Panc1 (cell line): ENCODE measurements around the gene TNFRSF25. TPM values are rescaled to one million over a fixed set of nuclear protein-coding genes. Genes with fewer than 3 reads are reported as not detected.

Experiments
- ATAC-seq: fragments of 200-7000 bp; cut with Tn5 transposase; 2 replicates; pipeline ENCODE4 v1.9.1; 2020; ENCODE audit warnings: mild to moderate bottlenecking, moderate library complexity
- BruUV-seq: library from RNA; stranded (reverse); fragments of 400-500 nt; replicated peaks from 2 replicates; lab custom pipeline; 2021; lab: Mats Ljungman, UMichigan
- CTCF ChIA-PET: fragments of 300-600 bp; sonication (Branson Sonifier 250); formaldehyde crosslinking; loops from one replicate; lab custom pipeline; 2022; ENCODE audit warnings: antibody characterized with exemption; lab: Charles Lee
- POLR2A ChIA-PET: fragments of 300-600 bp; sonication (Branson Sonifier 250); formaldehyde crosslinking; loops from one replicate; lab custom pipeline; 2022; ENCODE audit warnings: antibody characterized with exemption; lab: Charles Lee
- DNase-seq: peaks from one replicate; pipeline ENCODE4 v3.0.0-alpha.2; 2010; ENCODE audit warnings: low read depth, low spot score
- H3K27ac ChIP-seq: 2 replicates; pipeline ENCODE4 v1.5.1; 2011; ENCODE audit warnings: mild to moderate bottlenecking, low read length, inconsistent platforms
- H3K27me3 ChIP-seq: fragments of 200-500 bp; sonication (Bioruptor generic); 2 replicates; pipeline ENCODE4 v1.6.0; 2014; ENCODE audit warnings: low read length, inconsistent platforms; ENCODE audit not compliant: control insufficient read depth, insufficient read depth
- H3K36me3 ChIP-seq: fragments of 200-500 bp; sonication (Bioruptor generic); 2 replicates; pipeline ENCODE4 v1.5.1; 2014; ENCODE audit warnings: inconsistent platforms, mild to moderate bottlenecking, low read length, moderate library complexity; ENCODE audit not compliant: control insufficient read depth, insufficient read depth
- H3K4me1 ChIP-seq: 2 replicates; pipeline ENCODE4 v1.5.1; 2011; ENCODE audit warnings: inconsistent platforms, mild to moderate bottlenecking, low read length, moderate library complexity; ENCODE audit not compliant: control insufficient read depth, insufficient read depth
- H3K4me3 ChIP-seq, 2 experiments: 2 replicates each; pipeline ENCODE4 v1.5.1; 2011 to 2012; ENCODE audit warnings: low read depth in 2 of 2, low read length in 2 of 2, mild to moderate bottlenecking in 2 of 2, inconsistent platforms in 1 of 2, moderate library complexity in 1 of 2
- H3K9me3 ChIP-seq: fragments of 200-500 bp; sonication (Bioruptor generic); 2 replicates; pipeline ENCODE4 v1.5.1; 2014; ENCODE audit warnings: low read depth, mild to moderate bottlenecking, inconsistent platforms, low read length, moderate library complexity; ENCODE audit not compliant: control insufficient read depth, insufficient read depth
- POLR2AphosphoS5 ChIP-seq: IDR thresholded peaks from 2 replicates; pipeline ENCODE4 v1.6.1; 2012; ENCODE audit warnings: mild to moderate bottlenecking, low read depth, low read length, moderate library complexity
- SIN3A ChIP-seq: IDR thresholded peaks from 2 replicates; pipeline ENCODE4 v1.6.1; 2012; ENCODE audit warnings: low read depth, mild to moderate bottlenecking, low read length, moderate library complexity, borderline replicate concordance; ENCODE audit not compliant: insufficient read depth
- TCF7L2 ChIP-seq: IDR thresholded peaks from 2 replicates; pipeline ENCODE4 v1.6.1; 2011; ENCODE audit warnings: mild to moderate bottlenecking, low read depth, low read length, inconsistent platforms
- in situ Hi-C: cut with HindIII; loops from 2 replicates; pipeline ENCODE4 v1.10.0; 2016; ENCODE audit warnings: low sequenced_read_pairs, low pct_unique_long_range_greater_than_20kb
- intact Hi-C: fragments of 100-400 bp; cut with micrococcal nuclease; formaldehyde crosslinking; loops from one replicate; pipeline ENCODE4 v1.10.0; 2022; ENCODE audit not compliant: unreplicated experiment
- total RNA-seq: library from RNA; stranded (reverse); gene quantifications from one replicate; pipeline ENCODE4 v1.2.1, GENCODE V29; 2021; ENCODE audit not compliant: unreplicated experiment
- TF ChIP-seq, protein P1 (sequence below), 2 experiments: IDR thresholded peaks; 2 replicates each; pipeline ENCODE4 v1.6.1; 2011 to 2012; ENCODE audit warnings: low read depth in 2 of 2, control low read depth in 1 of 2, low read length in 1 of 2, mild to moderate bottlenecking in 1 of 2, moderate library complexity in 1 of 2; ENCODE audit not compliant: insufficient read depth in 1 of 2
- TF ChIP-seq, protein P2 (sequence below): fragments of 450-650 bp; IDR thresholded peaks from 2 replicates; pipeline ENCODE4 v1.5.1; 2017; ENCODE audit warnings: mild to moderate bottlenecking

The TNFRSF25 gene
- total RNA-seq, 1 experiment from 2014 or later: 7.0 TPM

DNA sequence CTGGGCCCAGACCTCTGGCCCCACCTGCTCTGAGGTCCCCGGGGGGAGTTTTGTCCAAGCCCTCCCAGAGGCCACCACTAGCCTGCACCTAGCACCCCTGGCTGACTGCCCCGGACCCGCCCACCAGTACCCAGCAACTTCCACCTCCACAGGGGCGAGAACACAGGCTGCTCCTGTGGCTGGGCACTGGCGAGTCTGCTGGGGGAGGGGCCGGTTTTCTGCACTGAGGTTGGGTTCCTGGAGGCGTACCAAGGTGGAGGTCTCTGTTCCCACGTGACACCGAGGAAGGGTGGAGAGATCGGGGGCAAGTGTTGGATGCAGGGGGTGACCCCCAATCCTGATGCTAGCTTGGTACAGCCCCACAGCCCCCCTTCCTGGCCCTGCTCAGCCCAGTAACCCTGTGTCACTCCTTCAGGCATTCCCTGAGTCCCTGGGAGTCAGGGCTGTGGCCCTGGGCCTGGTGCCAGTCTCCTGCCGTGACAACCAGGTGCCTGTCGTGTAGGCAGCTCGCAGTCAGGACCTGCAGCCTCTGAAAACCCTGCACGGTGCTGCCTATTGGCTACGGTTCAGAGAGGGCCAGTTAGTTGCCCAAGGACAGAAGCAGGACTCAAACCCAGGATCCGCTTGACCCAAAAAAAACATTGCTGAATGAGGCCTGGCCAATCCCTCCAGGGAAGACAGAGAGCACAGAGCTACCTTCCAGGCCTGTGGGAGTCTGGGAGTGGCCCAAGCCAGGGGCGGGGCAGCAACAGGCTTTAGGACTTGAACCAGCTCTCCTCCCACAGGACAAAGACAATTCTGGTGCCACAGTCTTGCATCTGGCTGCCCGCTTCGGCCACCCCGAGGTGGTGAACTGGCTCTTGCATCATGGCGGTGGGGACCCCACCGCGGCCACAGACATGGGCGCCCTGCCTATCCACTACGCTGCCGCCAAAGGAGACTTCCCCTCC, 38.3 kb downstream of the TNFRSF25 start:
- Histone ChIP-seq H3K36me3 (no peaks in the 10 kb centered on the region; the same call in 1 of the 2 replicates), H3K27ac (no peak overlapping the region), H3K4me1 (peaks cover 26% of the 10 kb centered on the region), H3K4me3 (no peak overlapping the region), H3K27me3 (no peaks in the 10 kb centered on the region), H3K9me3 (no peaks in the 10 kb centered on the region)
- ATAC-seq (peak; percentile 14; the same call in 1 of the 2 replicates), DNase-seq (no peak)
- in situ Hi-C loops: no loop called here
- BruUV-seq: no TSS peak
- CTCF ChIA-PET: interaction anchor here (1.6 kb wide), 1 partner anchor 10 kb away, joined by 35 read pairs; no protein-coding TSS in a partner anchor
- TF ChIP-seq, protein P1, sequence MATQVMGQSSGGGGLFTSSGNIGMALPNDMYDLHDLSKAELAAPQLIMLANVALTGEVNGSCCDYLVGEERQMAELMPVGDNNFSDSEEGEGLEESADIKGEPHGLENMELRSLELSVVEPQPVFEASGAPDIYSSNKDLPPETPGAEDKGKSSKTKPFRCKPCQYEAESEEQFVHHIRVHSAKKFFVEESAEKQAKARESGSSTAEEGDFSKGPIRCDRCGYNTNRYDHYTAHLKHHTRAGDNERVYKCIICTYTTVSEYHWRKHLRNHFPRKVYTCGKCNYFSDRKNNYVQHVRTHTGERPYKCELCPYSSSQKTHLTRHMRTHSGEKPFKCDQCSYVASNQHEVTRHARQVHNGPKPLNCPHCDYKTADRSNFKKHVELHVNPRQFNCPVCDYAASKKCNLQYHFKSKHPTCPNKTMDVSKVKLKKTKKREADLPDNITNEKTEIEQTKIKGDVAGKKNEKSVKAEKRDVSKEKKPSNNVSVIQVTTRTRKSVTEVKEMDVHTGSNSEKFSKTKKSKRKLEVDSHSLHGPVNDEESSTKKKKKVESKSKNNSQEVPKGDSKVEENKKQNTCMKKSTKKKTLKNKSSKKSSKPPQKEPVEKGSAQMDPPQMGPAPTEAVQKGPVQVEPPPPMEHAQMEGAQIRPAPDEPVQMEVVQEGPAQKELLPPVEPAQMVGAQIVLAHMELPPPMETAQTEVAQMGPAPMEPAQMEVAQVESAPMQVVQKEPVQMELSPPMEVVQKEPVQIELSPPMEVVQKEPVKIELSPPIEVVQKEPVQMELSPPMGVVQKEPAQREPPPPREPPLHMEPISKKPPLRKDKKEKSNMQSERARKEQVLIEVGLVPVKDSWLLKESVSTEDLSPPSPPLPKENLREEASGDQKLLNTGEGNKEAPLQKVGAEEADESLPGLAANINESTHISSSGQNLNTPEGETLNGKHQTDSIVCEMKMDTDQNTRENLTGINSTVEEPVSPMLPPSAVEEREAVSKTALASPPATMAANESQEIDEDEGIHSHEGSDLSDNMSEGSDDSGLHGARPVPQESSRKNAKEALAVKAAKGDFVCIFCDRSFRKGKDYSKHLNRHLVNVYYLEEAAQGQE (IDR thresholded peaks at IDR 0.05; ENCODE audit: insufficient read depth in 1 of 2, low read depth in 2 of 2, low read length in 1 of 2): no peak
- TF ChIP-seq TCF7L2 (no peak), SIN3A (no peak)
- POLR2A ChIA-PET: interaction anchor here (0.7 kb wide), 1 partner anchor 140 kb away, joined by 3 read pairs; no protein-coding TSS in a partner anchor
- intact Hi-C loops: no loop called here

DNA sequence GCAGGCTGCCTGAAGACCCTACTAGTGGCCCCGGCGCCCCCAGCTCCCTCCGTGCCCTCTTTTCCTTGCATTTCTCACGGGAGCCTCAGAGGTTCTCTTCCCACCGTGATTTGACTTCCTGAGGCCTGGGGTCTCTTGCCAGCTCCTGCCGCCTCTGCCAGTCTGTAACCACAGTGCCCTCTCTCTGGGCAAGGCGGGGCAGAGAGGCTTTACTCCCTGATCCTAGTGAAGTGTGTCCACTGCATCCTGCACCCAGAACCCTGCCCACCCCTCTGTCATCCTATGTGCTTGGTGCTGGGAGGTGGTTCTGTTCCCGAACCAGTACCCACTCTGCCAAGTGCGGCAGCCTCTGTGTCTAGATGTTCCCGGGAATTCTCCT, 39.0 kb downstream of the TNFRSF25 start:
- DNase-seq (no peak), ATAC-seq (no peak)
- ChIA-PET POLR2A (interaction anchor here (1.1 kb wide), 1 partner anchor 61 kb away, joined by 3 read pairs; no protein-coding TSS in a partner anchor), CTCF (interaction anchor here (0.9 to 1.6 kb wide), 2 partner anchors 11 to 181 kb away, joined by 6 to 35 read pairs; no protein-coding TSS in a partner anchor)
- Histone ChIP-seq H3K9me3 (no peaks in the 10 kb centered on the region), H3K27me3 (no peaks in the 10 kb centered on the region), H3K4me1 (peaks cover 26% of the 10 kb centered on the region), H3K27ac (no peak overlapping the region), H3K36me3 (no peaks in the 10 kb centered on the region; the same call in 1 of the 2 replicates), H3K4me3 (no peak overlapping the region)
- no TSS peak for BruUV-seq
- TF ChIP-seq, protein P2, sequence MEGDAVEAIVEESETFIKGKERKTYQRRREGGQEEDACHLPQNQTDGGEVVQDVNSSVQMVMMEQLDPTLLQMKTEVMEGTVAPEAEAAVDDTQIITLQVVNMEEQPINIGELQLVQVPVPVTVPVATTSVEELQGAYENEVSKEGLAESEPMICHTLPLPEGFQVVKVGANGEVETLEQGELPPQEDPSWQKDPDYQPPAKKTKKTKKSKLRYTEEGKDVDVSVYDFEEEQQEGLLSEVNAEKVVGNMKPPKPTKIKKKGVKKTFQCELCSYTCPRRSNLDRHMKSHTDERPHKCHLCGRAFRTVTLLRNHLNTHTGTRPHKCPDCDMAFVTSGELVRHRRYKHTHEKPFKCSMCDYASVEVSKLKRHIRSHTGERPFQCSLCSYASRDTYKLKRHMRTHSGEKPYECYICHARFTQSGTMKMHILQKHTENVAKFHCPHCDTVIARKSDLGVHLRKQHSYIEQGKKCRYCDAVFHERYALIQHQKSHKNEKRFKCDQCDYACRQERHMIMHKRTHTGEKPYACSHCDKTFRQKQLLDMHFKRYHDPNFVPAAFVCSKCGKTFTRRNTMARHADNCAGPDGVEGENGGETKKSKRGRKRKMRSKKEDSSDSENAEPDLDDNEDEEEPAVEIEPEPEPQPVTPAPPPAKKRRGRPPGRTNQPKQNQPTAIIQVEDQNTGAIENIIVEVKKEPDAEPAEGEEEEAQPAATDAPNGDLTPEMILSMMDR: no peak
- TF ChIP-seq TCF7L2 (no peak), POLR2AphosphoS5 (no peak)
- TF ChIP-seq, protein P1 (IDR thresholded peaks at IDR 0.05; ENCODE audit: insufficient read depth in 1 of 2, low read depth in 2 of 2, low read length in 1 of 2): no peak
- in situ Hi-C loops: no loop called here
- intact Hi-C loops: no loop called here
